Glutamatergic neuron (in vitro differentiated cells): ENCODE measurements around the gene DHX29. TPM values are rescaled to one million over a fixed set of nuclear protein-coding genes. Genes with fewer than 3 reads are reported as not detected.

Source experiments
- DNase-seq: peaks from one replicate; pipeline ENCODE4 v3.0.0; 2022
- H3K27ac Mint-ChIP-seq: one replicate; pipeline ENCODE4 v1.8.0; 2020; ENCODE audit warnings: mild to moderate bottlenecking, mixed read lengths, inconsistent platforms; ENCODE audit not compliant: unreplicated experiment
- H3K27me3 Mint-ChIP-seq: one replicate; pipeline ENCODE4 v1.8.0; 2020; ENCODE audit warnings: mild to moderate bottlenecking, moderate library complexity, mixed read lengths, inconsistent platforms; ENCODE audit not compliant: unreplicated experiment
- H3K36me3 Mint-ChIP-seq: one replicate; pipeline ENCODE4 v1.8.0; 2020; ENCODE audit warnings: mild to moderate bottlenecking, mixed read lengths, inconsistent platforms; ENCODE audit not compliant: unreplicated experiment
- H3K4me1 Mint-ChIP-seq: one replicate; pipeline ENCODE4 v1.8.0; 2020; ENCODE audit warnings: mild to moderate bottlenecking, low read depth, mixed read lengths, inconsistent platforms; ENCODE audit not compliant: unreplicated experiment
- H3K4me3 Mint-ChIP-seq: one replicate; pipeline ENCODE4 v1.8.0; 2020; ENCODE audit warnings: mild to moderate bottlenecking, mixed read lengths, inconsistent platforms; ENCODE audit not compliant: unreplicated experiment
- H3K9me3 Mint-ChIP-seq: one replicate; pipeline ENCODE4 v1.8.0; 2020; ENCODE audit warnings: mild to moderate bottlenecking, moderate library complexity, mixed read lengths, inconsistent platforms; ENCODE audit not compliant: unreplicated experiment
- total RNA-seq: library from RNA; stranded (reverse); fragmentation: NEBNext Ultra II Directional; extraction: Animal tissue kit (Norgen Biotek cat#: 25700); gene quantifications from one replicate; pipeline ENCODE4 v1.2.1, GENCODE V29; 2021; ENCODE audit not compliant: unreplicated experiment
- TF ChIP-seq, protein P1 (sequence below): fragments of 200-600 bp; sonication (generic); IDR thresholded peaks from one replicate; pipeline ENCODE4 v1.5.0; 2021; ENCODE audit not compliant: partially characterized antibody, unreplicated experiment

DHX29 gene
- total RNA-seq, 1 donor from 2014 or later, result 22.9 TPM

DNA sequence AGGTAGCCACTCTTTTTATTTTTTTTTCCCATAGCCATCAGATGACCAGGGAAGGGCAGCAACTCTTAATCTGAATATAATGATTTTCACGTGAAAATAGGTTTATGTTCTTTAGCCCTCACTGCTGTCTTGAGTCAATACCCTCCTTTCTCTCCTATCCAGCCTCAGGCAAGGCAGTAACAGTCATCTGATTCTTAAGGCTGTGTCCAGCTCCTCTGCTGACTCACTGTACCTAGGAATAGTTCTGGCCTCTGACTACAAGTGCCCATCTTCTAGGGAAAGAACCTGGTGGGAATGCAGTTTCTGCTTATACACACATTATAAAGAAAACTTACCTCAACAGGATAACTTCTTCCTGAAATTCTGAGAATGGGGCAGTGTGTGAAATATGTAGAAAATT lies 30.7 kb downstream of the DHX29 start:
- Mint-ChIP-seq H3K27ac (no peak overlapping the region), H3K36me3 (no peaks in the 10 kb centered on the region), H3K9me3 (no peaks in the 10 kb centered on the region), H3K4me3 (no peak overlapping the region), H3K27me3 (no peaks in the 10 kb centered on the region), H3K4me1 (no peaks in the 10 kb centered on the region)
- TF ChIP-seq, protein P1, sequence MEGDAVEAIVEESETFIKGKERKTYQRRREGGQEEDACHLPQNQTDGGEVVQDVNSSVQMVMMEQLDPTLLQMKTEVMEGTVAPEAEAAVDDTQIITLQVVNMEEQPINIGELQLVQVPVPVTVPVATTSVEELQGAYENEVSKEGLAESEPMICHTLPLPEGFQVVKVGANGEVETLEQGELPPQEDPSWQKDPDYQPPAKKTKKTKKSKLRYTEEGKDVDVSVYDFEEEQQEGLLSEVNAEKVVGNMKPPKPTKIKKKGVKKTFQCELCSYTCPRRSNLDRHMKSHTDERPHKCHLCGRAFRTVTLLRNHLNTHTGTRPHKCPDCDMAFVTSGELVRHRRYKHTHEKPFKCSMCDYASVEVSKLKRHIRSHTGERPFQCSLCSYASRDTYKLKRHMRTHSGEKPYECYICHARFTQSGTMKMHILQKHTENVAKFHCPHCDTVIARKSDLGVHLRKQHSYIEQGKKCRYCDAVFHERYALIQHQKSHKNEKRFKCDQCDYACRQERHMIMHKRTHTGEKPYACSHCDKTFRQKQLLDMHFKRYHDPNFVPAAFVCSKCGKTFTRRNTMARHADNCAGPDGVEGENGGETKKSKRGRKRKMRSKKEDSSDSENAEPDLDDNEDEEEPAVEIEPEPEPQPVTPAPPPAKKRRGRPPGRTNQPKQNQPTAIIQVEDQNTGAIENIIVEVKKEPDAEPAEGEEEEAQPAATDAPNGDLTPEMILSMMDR, result no peak
- no peak for DNase-seq

DNA sequence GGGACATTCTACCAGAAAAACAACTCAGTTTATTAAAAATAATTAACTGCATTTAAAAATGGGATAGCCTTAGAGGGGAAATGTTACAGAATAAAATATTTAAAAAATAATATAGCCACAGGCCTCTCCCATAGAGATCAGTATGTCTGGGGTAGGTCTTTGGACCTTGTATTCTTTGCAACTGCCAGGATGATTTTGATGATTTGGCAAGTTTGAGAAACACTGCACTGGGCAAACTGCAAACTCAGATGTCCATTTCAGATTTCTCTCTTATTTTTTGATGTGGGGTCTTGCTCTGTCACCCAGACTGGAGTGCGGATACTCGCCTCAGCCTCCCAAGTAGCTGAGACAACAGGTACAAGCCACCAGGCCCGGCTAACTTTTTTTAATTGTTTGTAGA lies 49.2 kb downstream of the DHX29 start:
- Mint-ChIP-seq H3K27ac (no peak overlapping the region), H3K4me3 (no peak overlapping the region), H3K36me3 (no peaks in the 10 kb centered on the region), H3K27me3 (no peaks in the 10 kb centered on the region), H3K4me1 (no peaks in the 10 kb centered on the region), H3K9me3 (no peaks in the 10 kb centered on the region)
- no peak for DNase-seq
- TF ChIP-seq, protein P1, result no peak

DNA sequence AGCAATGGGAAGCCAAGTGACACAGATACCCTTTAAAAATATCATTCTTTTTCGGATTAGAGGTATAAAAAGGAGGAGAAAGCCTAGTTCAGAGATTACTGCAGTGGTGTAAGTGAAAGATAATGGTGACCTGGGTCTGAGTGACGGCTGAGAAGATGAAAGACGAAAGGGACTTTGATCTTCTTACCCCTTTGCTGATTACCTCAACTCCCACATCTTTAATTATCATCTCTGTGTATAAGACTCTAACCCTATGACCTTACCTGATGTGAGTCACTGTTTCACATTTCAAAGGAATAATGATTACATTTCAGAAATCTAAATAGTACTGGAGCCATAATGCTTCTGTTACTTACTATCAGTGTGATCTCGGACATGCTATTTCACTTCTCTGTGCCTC lies 52.7 kb downstream of the DHX29 start:
- H3K4me1 Mint-ChIP-seq, result no peaks in the 10 kb centered on the region
- H3K9me3 Mint-ChIP-seq, result no peaks in the 10 kb centered on the region
- H3K27me3 Mint-ChIP-seq, result no peaks in the 10 kb centered on the region
- no peaks in the 10 kb centered on the region for H3K36me3 Mint-ChIP-seq
- H3K27ac Mint-ChIP-seq, result no peak overlapping the region
- DNase-seq, result no peak
- TF ChIP-seq, protein P1, result no peak
- no peak overlapping the region for H3K4me3 Mint-ChIP-seq

DNA sequence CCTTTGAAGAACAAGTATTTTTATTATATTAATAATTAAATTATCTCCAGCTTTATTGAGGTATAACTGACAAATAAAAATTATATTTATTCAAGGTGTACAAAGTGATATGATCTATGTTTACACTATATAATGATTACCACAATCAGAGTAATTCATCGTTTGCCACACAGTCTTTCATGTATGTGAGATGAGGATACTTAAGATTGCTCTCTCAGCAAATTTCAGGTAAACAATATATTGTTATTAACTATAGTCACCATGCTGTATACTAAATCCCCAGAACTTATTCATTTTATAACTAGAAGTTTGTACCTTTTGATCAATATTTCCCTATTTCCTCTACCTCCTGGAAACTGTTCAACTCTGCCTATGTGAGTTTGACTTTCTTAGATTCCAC lies 57.4 kb downstream of the DHX29 start:
- Mint-ChIP-seq H3K4me3 (no peak overlapping the region), H3K36me3 (peaks cover 5% of the 10 kb centered on the region), H3K27ac (no peak overlapping the region), H3K27me3 (no peaks in the 10 kb centered on the region), H3K9me3 (peaks cover 1% of the 10 kb centered on the region), H3K4me1 (no peaks in the 10 kb centered on the region)
- TF ChIP-seq, protein P1, result no peak
- DNase-seq, result no peak

DNA sequence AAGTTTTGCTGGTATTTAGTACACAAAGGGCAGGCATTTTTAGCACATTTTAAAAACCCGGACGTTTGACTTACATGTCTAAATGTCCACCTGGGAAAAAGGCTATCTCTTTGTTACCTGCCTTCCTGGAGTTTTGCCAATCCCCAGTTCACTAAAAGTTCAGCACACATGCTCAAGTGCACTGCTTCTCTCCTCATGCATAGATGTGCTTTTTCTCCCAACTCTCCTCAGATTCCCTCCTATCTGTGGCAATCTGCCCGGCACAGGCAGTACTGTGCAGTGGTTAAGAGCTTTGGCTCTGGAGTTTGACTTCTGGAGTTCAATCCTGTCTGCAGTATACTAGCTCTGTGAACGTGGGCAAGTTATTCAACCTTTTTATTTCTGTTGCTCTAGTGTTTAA lies 65.7 kb downstream of the DHX29 start:
- no peak for DNase-seq
- Mint-ChIP-seq H3K4me1 (no peaks in the 10 kb centered on the region), H3K27ac (no peak overlapping the region), H3K36me3 (peaks cover 5% of the 10 kb centered on the region), H3K4me3 (no peak overlapping the region), H3K27me3 (peaks cover 4% of the 10 kb centered on the region), H3K9me3 (no peaks in the 10 kb centered on the region)
- TF ChIP-seq, protein P1, result no peak
